Endothelial cell of umbilical vein (primary cell): ENCODE results near the gene COL18A1. TPM values are rescaled to one million over a fixed set of nuclear protein-coding genes. Genes with fewer than 3 reads are reported as not detected.

Experiments used
- BruUV-seq: library from RNA; stranded (reverse); fragments of 400-500 nt; replicated peaks from 2 replicates; lab custom pipeline; 2021; lab: Mats Ljungman, UMichigan
- CTCF ChIA-PET: fragments of 300-600, 350-600 bp; sonication (Branson Sonifier 250); formaldehyde crosslinking; loops from one replicate; lab custom pipeline; 2021; ENCODE audit warnings: antibody characterized with exemption, inconsistent platforms; lab: Charles Lee
- POLR2A ChIA-PET: fragments of 300-600, 350-600 bp; sonication (Branson Sonifier 250); formaldehyde crosslinking; loops from one replicate; lab custom pipeline; 2021; ENCODE audit warnings: antibody characterized with exemption, inconsistent platforms; lab: Charles Lee
- DNase-seq: peaks from one replicate; pipeline ENCODE4 v3.0.0-alpha.2; 2011; ENCODE audit warnings: low read depth, low spot score
- FAIRE-seq: peaks from 2 replicates; lab custom pipeline; 2011; peaks lifted over from hg19 to GRCh38; lab: Jason Lieb, UNC
- H2AFZ ChIP-seq: 2 replicates; pipeline ENCODE4 v1.6.0; 2012; ENCODE audit warnings: low read depth, low read length, control low read depth, inconsistent platforms
- H3K27ac ChIP-seq: 2 replicates; pipeline ENCODE4 v1.5.1; 2011; ENCODE audit warnings: low read depth, mild to moderate bottlenecking, control low read depth, low read length, moderate library complexity; ENCODE audit not compliant: insufficient read depth
- H3K27me3 ChIP-seq, 2 experiments: 2 replicates each; pipeline versions ENCODE4 v1.6.0 to v1.6.1; 2011; ENCODE audit warnings: low read length in 2 of 2, mixed read lengths in 1 of 2; ENCODE audit not compliant: control insufficient read depth in 2 of 2, insufficient read depth in 2 of 2
- H3K36me3 ChIP-seq, 2 experiments: 2 replicates in 1 of 2; 3 replicates in 1 of 2; pipeline ENCODE4 v1.5.1; 2011; ENCODE audit warnings: low read length in 2 of 2, mild to moderate bottlenecking in 1 of 2, moderate library complexity in 1 of 2; ENCODE audit not compliant: control insufficient read depth in 2 of 2, insufficient read depth in 2 of 2; ENCODE audit errors: extremely low read depth in 1 of 2
- H3K4me1 ChIP-seq: 3 replicates; pipeline ENCODE4 v1.5.1; 2011; ENCODE audit warnings: mild to moderate bottlenecking, low read length; ENCODE audit not compliant: control insufficient read depth, insufficient read depth; ENCODE audit errors: extremely low read depth
- H3K4me2 ChIP-seq: 2 replicates; pipeline ENCODE4 v1.6.1; 2011; ENCODE audit warnings: low read length, control low read depth, mixed read lengths; ENCODE audit not compliant: insufficient read depth
- H3K4me3 ChIP-seq, 3 experiments: fragments of 200-600 bp in 1 of 3; sonication (generic), shearing (Covaris generic) in 1 of 3; replicated peaks in 1 of 3; 2 replicates each; pipeline ENCODE4 v1.5.1; 2011 to 2016; ENCODE audit warnings: control low read depth in 3 of 3, low read length in 3 of 3, mild to moderate bottlenecking in 2 of 3, inconsistent platforms in 1 of 3, low read depth in 1 of 3, moderate library complexity in 1 of 3; ENCODE audit not compliant: insufficient read depth in 1 of 3
- H3K79me2 ChIP-seq: 2 replicates; pipeline ENCODE4 v1.6.0; 2012; ENCODE audit warnings: low read length, inconsistent platforms; ENCODE audit not compliant: control insufficient read depth, insufficient read depth
- H3K9ac ChIP-seq: replicated peaks from 2 replicates; pipeline ENCODE3; 2011; ENCODE audit warnings: low read length, control low read depth; ENCODE audit not compliant: insufficient read depth; ENCODE audit errors: extremely low read depth
- H3K9me1 ChIP-seq: replicated peaks from 3 replicates; pipeline ENCODE4 v1.6.0; 2011; ENCODE audit warnings: mild to moderate bottlenecking, low read length; ENCODE audit not compliant: control insufficient read depth, insufficient read depth; ENCODE audit errors: extremely low read depth
- H3K9me3 ChIP-seq: replicated peaks from 2 replicates; pipeline ENCODE4 v1.5.1; 2012; ENCODE audit warnings: low read length, inconsistent platforms; ENCODE audit not compliant: control insufficient read depth, insufficient read depth
- H4K20me1 ChIP-seq: replicated peaks from 2 replicates; pipeline ENCODE3; 2011; ENCODE audit warnings: mild to moderate bottlenecking, low read length; ENCODE audit not compliant: control insufficient read depth, insufficient read depth; ENCODE audit errors: extremely low read depth
- CTCF ChIP-seq, 2 donors: IDR thresholded peaks; 1 replicate in 1 of 2; 2 replicates in 1 of 2; pipeline ENCODE4 v1.5.1; 2011; ENCODE audit warnings: low read length in 2 of 2, mild to moderate bottlenecking in 2 of 2, moderate library complexity in 2 of 2, control low read depth in 1 of 2, inconsistent platforms in 1 of 2, low read depth in 1 of 2; ENCODE audit not compliant: insufficient read depth in 1 of 2; ENCODE audit errors: extremely low read depth in 1 of 2
- EZH2 ChIP-seq: IDR thresholded peaks from 2 replicates; pipeline ENCODE4 v1.6.1; 2012; ENCODE audit warnings: borderline replicate concordance, low read depth, mild to moderate bottlenecking, moderate library complexity, low read length, inconsistent platforms; ENCODE audit not compliant: severe bottlenecking
- FOS ChIP-seq: IDR thresholded peaks from 2 replicates; pipeline ENCODE4 v1.6.1; 2011; ENCODE audit warnings: mild to moderate bottlenecking, low read length, moderate library complexity, borderline replicate concordance; ENCODE audit not compliant: insufficient read depth
- JUN ChIP-seq: IDR thresholded peaks from 2 replicates; pipeline ENCODE4 v1.6.1; 2011; ENCODE audit warnings: borderline replicate concordance, low read depth; ENCODE audit not compliant: insufficient read length, insufficient read depth
- MAX ChIP-seq: IDR thresholded peaks from 2 replicates; pipeline ENCODE4 v1.6.1; 2011; ENCODE audit not compliant: insufficient read depth, insufficient read length
- MYC ChIP-seq: IDR thresholded peaks from one replicate; pipeline ENCODE4 v1.6.1; 2011; ENCODE audit warnings: mild to moderate bottlenecking, low read depth, low read length
- POLR2AphosphoS5 ChIP-seq: IDR thresholded peaks from 2 replicates; pipeline ENCODE4 v1.6.1; 2012; ENCODE audit warnings: low read depth, mild to moderate bottlenecking, control low read depth, low read length, moderate library complexity; ENCODE audit not compliant: insufficient read depth
- dilution Hi-C: fragments of 300-500 bp; cut with MboI; formaldehyde crosslinking; loops from one replicate; pipeline ENCODE4 v1.15.0; 2019; ENCODE audit warnings: low sequenced_read_pairs; ENCODE audit not compliant: extremely low pct_ligation_motif_present
- intact Hi-C: fragments of 100-400 bp; cut with micrococcal nuclease; formaldehyde crosslinking; loops from one replicate; pipeline ENCODE4 v1.10.0; 2022
- polyA plus RNA-seq, 4 experiments: library from polyadenylated mRNA; depleted of rRNA in 3 of 4; stranded (reverse) in 3 of 4; unstranded in 1 of 4; fragments of >200 nt; gene quantifications; 2 replicates each; pipeline versions ENCODE4 v1.2.1 to v1.2.3, GENCODE V29; 2011 to 2012; ENCODE audit warnings: missing spikeins in 1 of 4
- total RNA-seq: library from RNA; stranded (reverse); gene quantifications from 2 replicates; pipeline ENCODE4 v1.2.3, GENCODE V29; 2021

Gene COL18A1
- total and polyA plus RNA-seq, 2 donors (not counting 3 experiments of a cell fraction or from before 2014, with no cell fraction given), result 198 to 252 TPM

GRCh38 chr21:45397381-45397780, 7.6 kb upstream of the COL18A1 start:
- no peak overlapping the region for H3K4me2 ChIP-seq
- H2AFZ ChIP-seq, result no peak overlapping the region
- POLR2A ChIA-PET, result no interaction called here
- TF ChIP-seq JUN (no peak), FOS (no peak), CTCF (IDR thresholded peaks at IDR 0.05; ENCODE audit: extremely low read depth in 1 of 2, insufficient read depth in 1 of 2, low read depth in 1 of 2, low read length in 2 of 2) (no peak), POLR2AphosphoS5 (no peak), MYC (no peak), EZH2 (no peak), MAX (no peak)
- CTCF ChIA-PET, result no interaction called here
- DNase-seq, result no peak
- dilution Hi-C loops (no loop called here), intact Hi-C loops (loop anchor here (5.0 kb wide), 1 partner anchor 35 kb away; no protein-coding TSS in a partner anchor)
- no peak overlapping the region for H3K27ac ChIP-seq
- no peaks in the 10 kb centered on the region for H4K20me1 ChIP-seq
- BruUV-seq, result no TSS peak
- no peaks in the 10 kb centered on the region for H3K9me1 ChIP-seq
- H3K4me3 ChIP-seq, result no peak overlapping the region
- H3K9me3 ChIP-seq, result no peaks in the 10 kb centered on the region
- no peaks in the 10 kb centered on the region for H3K36me3 ChIP-seq
- H3K27me3 ChIP-seq, result peaks cover 7 to 19% of the 10 kb centered on the region in 2 experiments
- no peak for FAIRE-seq
- no peaks in the 10 kb centered on the region for H3K4me1 ChIP-seq
- no peaks in the 10 kb centered on the region for H3K79me2 ChIP-seq
- no peak overlapping the region for H3K9ac ChIP-seq
